GM23248 (cell line): ENCODE data around the gene LYST.

Source experiments
- EZH2 ChIP-seq: fragments of 200-600 bp; sonication (generic); IDR thresholded peaks from 2 replicates; pipeline ENCODE4 v1.6.1; 2018; ENCODE audit warnings: antibody characterized with exemption, mild to moderate bottlenecking; ENCODE audit not compliant: insufficient read depth, poor library complexity, severe bottlenecking
- EZH2phosphoT487 ChIP-seq: fragments of 200-600 bp; sonication (generic); IDR thresholded peaks from 2 replicates; pipeline ENCODE4 v1.6.1; 2018; ENCODE audit warnings: antibody characterized with exemption, moderate library complexity, mild to moderate bottlenecking, low read depth; ENCODE audit not compliant: insufficient read depth

DNA sequence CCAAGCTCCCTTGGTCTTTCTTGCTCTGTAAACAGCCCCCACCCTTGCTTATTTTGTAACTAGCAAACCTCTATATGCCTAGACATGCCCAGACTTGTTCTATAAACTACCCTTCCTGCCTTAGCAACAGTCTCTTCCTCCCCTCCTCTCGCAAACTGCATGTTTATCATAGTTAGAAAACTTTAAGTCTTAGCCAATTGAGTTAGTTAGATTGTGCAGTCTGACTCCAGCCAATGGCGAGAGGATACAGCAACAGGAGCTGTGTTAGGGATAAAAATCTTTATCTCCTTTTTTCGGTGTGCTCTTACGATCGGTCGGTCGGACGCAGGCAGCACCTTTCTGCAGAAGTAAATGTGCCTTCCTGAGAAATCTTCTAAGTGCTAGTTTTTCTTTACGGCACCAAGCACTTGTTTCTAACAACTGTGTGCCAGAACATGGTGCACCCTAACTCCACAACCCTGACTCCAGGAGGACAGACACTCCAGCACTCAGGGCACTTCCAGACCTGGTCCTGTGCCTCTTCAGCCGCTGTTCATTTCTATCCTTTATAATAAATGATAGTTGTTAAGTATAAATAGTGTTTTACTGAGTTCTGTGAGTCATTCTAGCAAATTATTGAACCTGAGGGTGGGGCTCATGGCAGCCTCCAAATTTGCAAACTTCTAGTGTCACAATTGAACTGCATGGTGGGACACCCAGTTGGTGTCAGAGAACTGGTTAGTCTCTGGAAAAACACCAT is 191.4 kb downstream of the LYST start:
- TF ChIP-seq EZH2phosphoT487 = no peak
- no peak for TF ChIP-seq EZH2
